ENCODE measurements around the gene PTPMT1. TPM values are rescaled to one million over a fixed set of nuclear protein-coding genes. Genes with fewer than 3 reads are reported as not detected.

PTPMT1 gene
- total RNA-seq, 4 donors from 2014 or later, result 67.7 to 92.3 (median 78.7) TPM

DNA sequence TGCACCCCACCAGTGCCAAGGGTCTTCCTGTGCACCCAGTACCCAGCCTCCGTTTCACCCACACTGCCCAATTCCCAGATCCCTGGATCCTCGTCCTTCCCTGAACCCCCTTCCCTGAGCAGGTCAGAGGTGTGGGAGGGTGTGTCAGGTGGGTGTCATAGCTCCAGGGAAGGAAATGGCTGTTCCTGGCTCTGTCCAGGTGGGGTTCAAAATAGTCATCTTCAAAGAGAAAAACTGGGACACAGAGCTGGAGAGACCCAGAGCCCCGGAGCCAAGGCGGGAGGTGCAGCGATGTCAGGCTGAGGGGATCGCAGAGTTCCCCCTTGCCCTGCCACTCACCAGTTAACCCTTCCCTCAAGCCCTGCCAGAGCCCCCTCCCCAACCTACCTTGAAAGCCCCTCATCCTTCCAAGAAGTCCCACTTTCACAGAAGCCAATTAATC lies 28.1 kb downstream of the PTPMT1 start:
- Histone ChIP-seq H3K4me3 (peak overlapping the region in 2 of 4 donors; percentile 35 to 57), H3K4me1 (peaks cover 6 to 30% (median 7%) of the 10 kb centered on the region in 3 donors), H3K36me3 (no peaks in the 10 kb centered on the region), H3K27ac (no peak overlapping the region), H3K9me3 (peaks cover 0 to 4% (median 0%) of the 10 kb centered on the region in 3 donors), H3K27me3 (peaks cover 0 to 76% (median 8%) of the 10 kb centered on the region in 4 donors)
- intact Hi-C loops (cut with DNase I), result no loop called here
- no peak for DNase-seq
- TF ChIP-seq CTCF (IDR thresholded peaks at IDR 0.05) (no peak), POLR2A (IDR thresholded peaks at IDR 0.05) (no peak)
- 10 to 29% methylated on average over 4 to 6 of the region's 6 CpGs for WGBS, 2 donors

GRCh38 chr11:47593934-47594855 lies 28.8 kb downstream of the PTPMT1 start, which contains the start of gene C1QTNF4:
Gene C1QTNF4 (minus strand): TSS chr11:47594411. CDS start chr11:47590810, 3,601 bp downstream.
- intact Hi-C loops (cut with DNase I), result no loop called here
- Histone ChIP-seq H3K4me3 (peak within 1 kb of the TSS in 2 of 4 donors; percentile 35 to 57), H3K27ac (no peak within 1 kb of the TSS), H3K4me1 (peaks cover 6 to 29% (median 7%) of the 10 kb centered on the region in 3 donors), H3K36me3 (no peaks in the 10 kb centered on the region), H3K9me3 (peaks cover 0 to 4% (median 0%) of the 10 kb centered on the region in 3 donors), H3K27me3 (peaks cover 0 to 72% (median 8%) of the 10 kb centered on the region in 4 donors)
- no peak for DNase-seq
- 8 to 15% methylated on average over 15 to 19 of the region's 48 CpGs for WGBS, 2 donors
- TF ChIP-seq POLR2A (IDR thresholded peaks at IDR 0.05), result no peak
- no peak for TF ChIP-seq CTCF (IDR thresholded peaks at IDR 0.05)

GRCh38 chr11:47595029-47595428 lies 29.6 kb downstream of the PTPMT1 start:
- Histone ChIP-seq H3K27me3 (peaks cover 0 to 64% (median 8%) of the 10 kb centered on the region in 4 donors), H3K27ac (no peak overlapping the region), H3K36me3 (no peaks in the 10 kb centered on the region), H3K4me3 (no peak overlapping the region), H3K9me3 (peaks cover 0 to 4% (median 0%) of the 10 kb centered on the region in 3 donors), H3K4me1 (peaks cover 6 to 24% (median 7%) of the 10 kb centered on the region in 3 donors)
- DNase-seq, result no peak
- TF ChIP-seq POLR2A (IDR thresholded peaks at IDR 0.05) (no peak), CTCF (IDR thresholded peaks at IDR 0.05) (no peak)
- intact Hi-C loops (cut with DNase I), result no loop called here
- WGBS, 2 donors, result 79 to 95% methylated on average over 3 to 5 of the region's 7 CpGs

DNA sequence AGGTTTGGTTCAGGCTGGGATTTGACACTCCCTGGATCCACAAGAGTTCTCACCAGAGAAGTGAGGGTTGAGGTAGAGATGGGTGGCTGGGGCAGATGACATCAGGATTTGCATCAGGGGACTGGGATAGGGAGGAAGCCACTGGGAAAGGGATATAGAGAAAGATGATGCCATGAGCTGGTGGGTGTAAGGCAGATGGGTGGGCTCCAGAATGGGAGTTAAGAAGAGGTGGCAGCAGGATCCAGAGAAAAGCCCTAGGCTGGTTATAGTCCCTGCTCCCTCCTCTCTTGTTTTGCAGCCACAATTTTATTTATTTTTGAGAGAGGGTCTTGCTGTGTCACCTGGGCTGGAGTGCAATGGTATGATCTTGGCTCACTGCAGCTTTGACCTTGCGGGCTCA lies 30.6 kb downstream of the PTPMT1 start:
- Histone ChIP-seq H3K36me3 (no peaks in the 10 kb centered on the region), H3K4me3 (no peak overlapping the region), H3K27ac (no peak overlapping the region), H3K4me1 (peaks cover 6 to 20% (median 7%) of the 10 kb centered on the region in 3 donors), H3K27me3 (peaks cover 0 to 54% (median 8%) of the 10 kb centered on the region in 4 donors), H3K9me3 (no peaks in the 10 kb centered on the region)
- DNase-seq, result no peak
- WGBS, 2 donors, result 100% methylated on average over 1 of the region's 1 CpG
- no peak for TF ChIP-seq CTCF (IDR thresholded peaks at IDR 0.05)
- TF ChIP-seq POLR2A (IDR thresholded peaks at IDR 0.05), result no peak
- intact Hi-C loops (cut with DNase I), result no loop called here

DNA sequence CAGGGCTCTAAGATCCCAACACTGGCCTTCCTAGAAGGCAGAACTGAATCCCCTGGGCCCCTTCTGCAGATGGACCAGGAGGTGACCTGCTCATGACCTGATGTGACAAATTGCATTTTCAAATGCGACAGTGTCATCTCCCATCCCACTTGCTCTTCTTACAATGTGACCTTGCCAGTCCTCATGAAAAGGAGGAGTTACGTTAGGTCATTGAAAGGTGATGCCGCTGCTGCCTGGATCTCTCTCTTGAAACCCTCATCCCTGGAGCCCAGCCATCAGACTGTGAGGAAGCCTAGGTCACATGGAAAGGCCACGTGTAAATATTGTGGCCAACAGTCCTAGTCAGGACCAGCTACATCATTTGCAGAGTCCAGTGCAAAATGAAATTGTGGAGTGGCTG lies 34.5 kb downstream of the PTPMT1 start:
- no peaks in the 10 kb centered on the region for H3K36me3 ChIP-seq
- H3K4me1 ChIP-seq, result peaks cover 0 to 3% (median 0%) of the 10 kb centered on the region in 3 donors
- intact Hi-C loops (cut with DNase I), result no loop called here
- H3K27ac ChIP-seq, result no peak overlapping the region
- peaks cover 0 to 15% (median 0%) of the 10 kb centered on the region in 4 donors for H3K27me3 ChIP-seq
- DNase-seq, result no peak
- TF ChIP-seq POLR2A (IDR thresholded peaks at IDR 0.05), result no peak
- no peak for TF ChIP-seq CTCF (IDR thresholded peaks at IDR 0.05)
- no peak overlapping the region for H3K4me3 ChIP-seq
- WGBS, 2 donors, result 76 to 93% methylated on average over 2 to 4 of the region's 4 CpGs
- H3K9me3 ChIP-seq, result no peaks in the 10 kb centered on the region
